GM21367 (cell line): ENCODE measurements around the gene PTX4.

Experiments used
- ATAC-seq: cut with Tn5 transposase; IDR thresholded peaks from one replicate; pipeline ENCODE4 v1.9.1; 2021; ENCODE audit not compliant: unreplicated experiment

Gene PTX4

GRCh38 chr16:1488619-1489018 lies at the start of gene PTX4:
PTX4 (minus strand) TSS chr16:1488944; CDS start chr16:1488909, 35 bp downstream.
- no peak for ATAC-seq

GRCh38 chr16:1537763-1538289 lies 49.1 kb upstream of the PTX4 start:
- ATAC-seq, result no peak

- no peak for ATAC-seq
Observed at GRCh38 chr16:1537138-1537577, 48.4 kb upstream of the PTX4 start.

- no peak for ATAC-seq
Observed at GRCh38 chr16:1536601-1537000, 47.9 kb upstream of the PTX4 start.

- ATAC-seq, result no peak
Observed at GRCh38 chr16:1535391-1536291, 46.9 kb upstream of the PTX4 start.

- ATAC-seq, result no peak
Observed at GRCh38 chr16:1534021-1535020, 45.6 kb upstream of the PTX4 start.

- ATAC-seq, result no peak
Observed at GRCh38 chr16:1533443-1533951, 44.8 kb upstream of the PTX4 start, which contains the start of gene TMEM204. TMEM204 (plus strand) TSS chr16:1533666; CDS start chr16:1534276, 610 bp downstream.

- ATAC-seq, result no peak
Observed at GRCh38 chr16:1532771-1533170, 44.0 kb upstream of the PTX4 start.

GRCh38 chr16:1532081-1532760 lies 43.5 kb upstream of the PTX4 start:
- ATAC-seq, result no peak

- no peak for ATAC-seq
Observed at GRCh38 chr16:1531638-1531910, 42.8 kb upstream of the PTX4 start.

- ATAC-seq, result no peak
Observed at GRCh38 chr16:1530883-1531637, 42.3 kb upstream of the PTX4 start.

- no peak for ATAC-seq
Observed at GRCh38 chr16:1530349-1530882, 41.7 kb upstream of the PTX4 start.

- no peak for ATAC-seq
Observed at GRCh38 chr16:1528921-1529537, 40.3 kb upstream of the PTX4 start.

- ATAC-seq, result no peak
Observed at GRCh38 chr16:1527836-1528811, 39.4 kb upstream of the PTX4 start.

GRCh38 chr16:1526608-1527555 lies 38.1 kb upstream of the PTX4 start:
- ATAC-seq, result no peak

GRCh38 chr16:1525871-1526607 lies 37.3 kb upstream of the PTX4 start:
- ATAC-seq, result no peak
